GM10248 (cell line): ENCODE results near the gene SSNA1.

Experiments
- CTCF ChIA-PET: fragments of 300-600 bp; sonication (Branson Sonifier 250); formaldehyde crosslinking; extraction: SDS; loops from one replicate; lab custom pipeline; 2021; ENCODE audit warnings: antibody characterized with exemption; lab: Yijun Ruan, JAX
- POLR2A ChIA-PET: fragments of 350-650 bp; sonication (Branson Sonifier 250); formaldehyde crosslinking; extraction: SDS; loops from one replicate; lab custom pipeline; 2020; ENCODE audit warnings: antibody characterized with exemption; lab: Yijun Ruan, JAX
- DNase-seq: peaks from one replicate; pipeline ENCODE4 v3.0.0; 2012; ENCODE audit errors: extremely low spot score
- CTCF ChIP-seq: IDR thresholded peaks from 2 replicates; pipeline ENCODE4 v1.5.1; 2012; ENCODE audit warnings: mild to moderate bottlenecking, low read depth; ENCODE audit errors: extremely low read depth, missing control alignments, control extremely low read depth

SSNA1 gene

GRCh38 chr9:137229903-137230704 is 41.6 kb downstream of the SSNA1 start:
- ChIA-PET CTCF (interaction anchor here (0.9 to 3.6 kb wide), 6 partner anchors 11 to 195 kb away, joined by 3 to 18 read pairs (median 4); partner anchors contain the start of genes SSNA1 and TUBB4B), POLR2A (interaction anchor here (0.7 to 1.3 kb wide), 2 partner anchors 11 to 13 kb away, joined by 3 to 9 read pairs; partner anchors contain the start of gene TUBB4B)
- no peak for TF ChIP-seq CTCF
- DNase-seq = no peak

GRCh38 chr9:137230705-137231371 is 42.4 kb downstream of the SSNA1 start, which contains the start of gene SLC34A3:
Gene SLC34A3, plus strand, starts transcription at chr9:137230901. Its CDS starts 802 bp downstream, at chr9:137231703.
- no peak for DNase-seq
- ChIA-PET CTCF (interaction anchor here (1.0 to 1.9 kb wide), 3 partner anchors 10 to 196 kb away, joined by 3 to 5 read pairs (median 4); partner anchors contain the start of gene TUBB4B), POLR2A (interaction anchor here (1.1 kb wide), 1 partner anchor 10 kb away, joined by 4 read pairs; no protein-coding TSS in a partner anchor)
- TF ChIP-seq CTCF = no peak

GRCh38 chr9:137231372-137232039 is 43.0 kb downstream of the SSNA1 start:
- no peak for DNase-seq
- TF ChIP-seq CTCF = no peak
- ChIA-PET POLR2A (interaction anchor here (1.1 kb wide), 1 partner anchor 9 kb away, joined by 4 read pairs; no protein-coding TSS in a partner anchor), CTCF (interaction anchor here (1.0 kb wide), 1 partner anchor 196 kb away, joined by 3 read pairs; no protein-coding TSS in a partner anchor)

- POLR2A ChIA-PET = no interaction called here
Measured at GRCh38 chr9:137232101-137232500, 43.6 kb downstream of the SSNA1 start.

GRCh38 chr9:137232510-137232909 is 44.0 kb downstream of the SSNA1 start:
- TF ChIP-seq CTCF = no peak
- ChIA-PET CTCF (no interaction called here), POLR2A (no interaction called here)
- no peak for DNase-seq

More at GRCh38 chr9:137232101-137232500, 43.6 kb downstream of the SSNA1 start:
- no peak for TF ChIP-seq CTCF
- no peak for DNase-seq
- CTCF ChIA-PET = no interaction called here
